WTC11 (cell line): ENCODE measurements around the gene FHL3.

Experiments used
- ATF1 ChIP-seq: sonication (generic); formaldehyde crosslinking; IDR thresholded peaks from 2 replicates; pipeline ENCODE4 v1.8.1; 2023; ENCODE audit warnings: mild to moderate bottlenecking, moderate library complexity, missing genetic modification reagents
- CTCF ChIP-seq: fragments of 200-600 bp; IDR thresholded peaks from 2 replicates; pipeline ENCODE4 v1.8.0; 2022; ENCODE audit warnings: antibody characterized with exemption
- GRHL2 ChIP-seq: fragments of 250-450 bp; sonication (Bioruptor Pico); IDR thresholded peaks from 2 replicates; pipeline ENCODE4 v1.8.0; 2022; ENCODE audit warnings: mild to moderate bottlenecking, moderate library complexity; ENCODE audit not compliant: insufficient replicate concordance, severe bottlenecking
- JUN ChIP-seq: sonication (generic); formaldehyde crosslinking; IDR thresholded peaks from 2 replicates; pipeline ENCODE4 v1.8.0; 2023; ENCODE audit warnings: mild to moderate bottlenecking, missing genetic modification reagents
- NR3C1 ChIP-seq: sonication (generic); formaldehyde crosslinking; conservative IDR thresholded peaks from 2 replicates; pipeline ENCODE4 v1.8.1; 2023; ENCODE audit warnings: low read depth, mild to moderate bottlenecking, missing genetic modification reagents
- SP1 ChIP-seq: sonication (generic); formaldehyde crosslinking; conservative IDR thresholded peaks from 2 replicates; pipeline ENCODE4 v1.8.1; 2022; ENCODE audit warnings: missing genetic modification reagents
- TCF7 ChIP-seq: sonication (generic); formaldehyde crosslinking; IDR thresholded peaks from 2 replicates; pipeline ENCODE4 v1.8.0; 2022; ENCODE audit warnings: mild to moderate bottlenecking, low read depth, missing genetic modification reagents, moderate library complexity
- TEAD4 ChIP-seq: sonication (generic); formaldehyde crosslinking; IDR thresholded peaks from 2 replicates; pipeline ENCODE4 v1.8.0; 2022; ENCODE audit warnings: mild to moderate bottlenecking, missing genetic modification reagents
- TP53 ChIP-seq: sonication (generic); formaldehyde crosslinking; IDR thresholded peaks from 2 replicates; pipeline ENCODE4 v1.8.1; 2023; ENCODE audit warnings: mild to moderate bottlenecking, missing genetic modification reagents

- TF ChIP-seq CTCF = no peak
- TF ChIP-seq TP53 = no peak
- no peak for TF ChIP-seq JUN (CRISPR knock-in tag)
- no peak for TF ChIP-seq NR3C1 (CRISPR knock-in tag)
- no peak for TF ChIP-seq TEAD4
- TF ChIP-seq ATF1 (CRISPR knock-in tag) = no peak
- no peak for TF ChIP-seq GRHL2 (CRISPR knock-in tag)
- no peak for TF ChIP-seq SP1 (CRISPR knock-in tag)
- TF ChIP-seq TCF7 = no peak
These were observed 33.5 kb upstream of the FHL3 start for GRCh38 chr1:38038861-38039260.
